ENCODE measurements around the gene GPM6B. TPM values are rescaled to one million over a fixed set of nuclear protein-coding genes. Genes with fewer than 3 reads are reported as not detected.

The GPM6B gene, protein sequence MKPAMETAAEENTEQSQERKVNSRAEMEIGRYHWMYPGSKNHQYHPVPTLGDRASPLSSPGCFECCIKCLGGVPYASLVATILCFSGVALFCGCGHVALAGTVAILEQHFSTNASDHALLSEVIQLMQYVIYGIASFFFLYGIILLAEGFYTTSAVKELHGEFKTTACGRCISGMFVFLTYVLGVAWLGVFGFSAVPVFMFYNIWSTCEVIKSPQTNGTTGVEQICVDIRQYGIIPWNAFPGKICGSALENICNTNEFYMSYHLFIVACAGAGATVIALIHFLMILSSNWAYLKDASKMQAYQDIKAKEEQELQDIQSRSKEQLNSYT
- 0.03 to 0.30 TPM in 2 of 5 replicates, not detected in the others for total RNA-seq (2022; extraction: Qiagen RNA extraction; ENCODE audit: low read depth)

DNA sequence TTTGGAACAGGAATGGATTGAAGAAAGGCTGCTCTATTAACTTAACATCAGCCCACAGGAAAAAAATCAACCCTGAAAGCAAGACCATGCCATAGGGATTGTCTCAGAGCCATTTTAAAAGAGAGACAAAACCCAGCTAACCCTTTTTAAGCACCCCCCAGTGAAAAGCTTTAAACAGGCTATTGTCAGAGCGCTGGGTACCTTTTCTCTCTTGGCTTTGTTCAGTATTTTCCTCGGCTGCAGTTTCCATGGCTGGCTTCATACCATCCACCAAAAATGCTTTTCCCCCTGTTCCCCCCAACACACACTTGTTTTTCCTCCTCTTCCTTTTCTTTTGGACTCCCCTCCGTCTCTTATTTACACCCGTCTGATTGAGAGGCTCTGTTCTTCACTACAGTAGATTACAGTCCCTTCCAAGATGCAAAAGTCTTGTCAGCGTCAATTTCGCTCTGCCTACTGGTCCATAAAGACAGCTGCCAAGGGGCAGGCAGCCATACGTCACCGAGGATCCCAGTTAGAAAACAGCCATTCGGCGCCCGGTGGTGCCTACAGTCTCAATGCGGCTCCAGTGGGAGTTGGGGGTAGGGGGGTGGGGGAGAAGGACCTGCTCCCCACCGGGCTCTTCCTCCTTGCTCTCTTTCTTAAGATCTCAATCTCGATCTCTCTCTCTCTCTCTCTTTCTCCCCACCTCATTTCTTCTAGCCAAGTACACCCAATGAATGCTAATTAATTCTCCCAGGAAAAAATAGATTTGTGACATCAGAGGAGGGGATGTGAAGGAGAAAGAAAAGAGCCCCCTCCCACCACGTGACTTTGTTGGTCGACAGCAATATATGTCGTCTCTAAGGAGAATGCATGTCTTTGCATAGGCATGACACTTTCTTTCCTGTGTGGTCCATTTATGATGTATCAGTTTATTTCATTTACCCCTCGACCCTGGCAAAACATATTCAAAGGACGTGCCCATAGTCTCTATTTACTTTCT is at the start of gene GPM6B:
TSS of gene GPM6B (minus strand) at position 451 of the 985 bp plus-strand sequence. CDS start at position 262, 189 bp downstream.

GRCh38 chrX:13734278-13735172 is 82.4 kb downstream of the GPM6B start, which contains the start of the genes OFD1 and TRAPPC2:
Gene OFD1 (plus strand): TSS chrX:13734748. CDS start chrX:13735072, 324 bp downstream.
Gene TRAPPC2 (minus strand): TSS chrX:13734620. CDS start chrX:13719963, 14,657 bp downstream.

Other genes starting within 250 kb of the GPM6B start
- not detected in 5 replicates for gene EGFL6, start 247.5 kb downstream of the GPM6B start, total RNA-seq (2022; extraction: Qiagen RNA extraction; ENCODE audit: low read depth)
- gene TCEANC, start 164.0 kb downstream of the GPM6B start, total RNA-seq (2022; extraction: Qiagen RNA extraction; ENCODE audit: low read depth), result 0.53 to 0.80 TPM (median 0.73 TPM) in 5 replicates
- gene RAB9A, start 128.0 kb downstream of the GPM6B start, total RNA-seq (2022; extraction: Qiagen RNA extraction; ENCODE audit: low read depth), result 30.2 to 33.7 TPM (median 33.6 TPM) in 5 replicates
- gene TRAPPC2, start 82.5 kb downstream of the GPM6B start, total RNA-seq (2022; extraction: Qiagen RNA extraction; ENCODE audit: low read depth), result 7.5 to 10.3 TPM (median 8.1 TPM) in 5 replicates
- gene OFD1, start 82.3 kb downstream of the GPM6B start, total RNA-seq (2022; extraction: Qiagen RNA extraction; ENCODE audit: low read depth), result 11.1 to 14.3 TPM (median 13.0 TPM) in 5 replicates
- 8.8 to 10.8 TPM (median 10.1 TPM) in 5 replicates for gene GEMIN8, start 212.8 kb upstream of the GPM6B start, total RNA-seq (2022; extraction: Qiagen RNA extraction; ENCODE audit: low read depth)

Data from A549 treated with RU486 at 1 μM for 4 hours (cell line).